HCT116 (cell line): Measurements from ENCODE around the gene PDE10A. TPM values are rescaled to one million over a fixed set of nuclear protein-coding genes. Genes with fewer than 3 reads are reported as not detected.

Experiments
- ATAC-seq: fragments of 200-7000 bp; cut with Tn5 transposase; 2 replicates; pipeline ENCODE4 v1.9.1; 2020; ENCODE audit warnings: mild to moderate bottlenecking, moderate library complexity
- BruUV-seq: library from RNA; stranded (reverse); fragments of 400-500 nt; replicated peaks from 2 replicates; lab custom pipeline; 2021; lab: Mats Ljungman, UMichigan
- CTCF ChIA-PET: fragments of 300-600 bp; sonication (Branson Sonifier 250); formaldehyde crosslinking; loops from one replicate; lab custom pipeline; 2021; ENCODE audit warnings: antibody characterized with exemption; lab: Charles Lee
- POLR2A ChIA-PET: fragments of 300-600, 350-600 bp; sonication (Branson Sonifier 250); formaldehyde crosslinking; loops from one replicate; lab custom pipeline; 2021; ENCODE audit warnings: antibody characterized with exemption; lab: Charles Lee
- RAD21 ChIA-PET, 2 experiments: fragments of 300-600 bp; sonication (Branson Sonifier 250); formaldehyde crosslinking; loops; one replicate each; lab custom pipeline; 2023; ENCODE audit warnings: low total read pairs in 2 of 2; ENCODE audit not compliant: uncharacterized antibody in 2 of 2, unreplicated experiment in 2 of 2, low non-redundant PET in 1 of 2; lab: Charles Lee
- DNase-seq: peaks from one replicate; pipeline ENCODE4 v3.0.0-alpha.2; 2010; ENCODE audit warnings: low read depth, low spot score
- H2AFZ ChIP-seq: fragments of 200-600 bp; shearing (Covaris generic), sonication (generic); 2 replicates; pipeline ENCODE4 v1.6.1; 2017; ENCODE audit warnings: low read depth, mixed run types, mixed read lengths, antibody characterized with exemption, low read length; ENCODE audit not compliant: poor library complexity, severe bottlenecking
- H3K27ac ChIP-seq: 2 replicates; pipeline ENCODE4 v1.5.1; 2012; ENCODE audit warnings: low read depth, low read length
- H3K27me3 ChIP-seq: fragments of 200-600 bp; sonication (generic); 2 replicates; pipeline ENCODE4 v1.6.1; 2016; ENCODE audit warnings: mixed run types, low read length, mixed read lengths; ENCODE audit not compliant: insufficient read depth
- H3K36me3 ChIP-seq, 2 experiments: fragments of 200-500 bp in 1 of 2; fragments of 200-600 bp in 1 of 2; sonication (Bioruptor generic) in 1 of 2; sonication (generic) in 1 of 2; 2 replicates each; pipeline versions ENCODE4 v1.5.1 to v1.6.1; 2014 to 2016; ENCODE audit warnings: low read length in 2 of 2, inconsistent platforms in 1 of 2, mixed read lengths in 1 of 2, mixed run types in 1 of 2; ENCODE audit not compliant: insufficient read depth in 2 of 2, control insufficient read depth in 1 of 2
- H3K4me1 ChIP-seq, 2 experiments: fragments of 200-600 bp in 1 of 2; sonication (generic) in 1 of 2; 2 replicates each; pipeline versions ENCODE4 v1.5.1 to v1.6.1; 2012 to 2017; ENCODE audit warnings: low read length in 2 of 2, inconsistent platforms in 1 of 2, mild to moderate bottlenecking in 1 of 2, mixed read lengths in 1 of 2, mixed run types in 1 of 2, moderate library complexity in 1 of 2; ENCODE audit not compliant: insufficient read depth in 2 of 2, control insufficient read depth in 1 of 2
- H3K4me2 ChIP-seq: fragments of 200-600 bp; sonication (generic); 2 replicates; pipeline ENCODE4 v1.6.1; 2017; ENCODE audit warnings: mixed run types, low read length, mixed read lengths
- H3K4me3 ChIP-seq, 2 experiments: fragments of 200-600 bp in 1 of 2; sonication (generic) in 1 of 2; replicated peaks in 1 of 2; 2 replicates each; pipeline ENCODE4 v1.5.1; 2011 to 2016; ENCODE audit warnings: low read length in 2 of 2, control low read depth in 1 of 2, low read depth in 1 of 2, mild to moderate bottlenecking in 1 of 2, mixed read lengths in 1 of 2, mixed run types in 1 of 2
- H3K79me2 ChIP-seq: fragments of 200-600 bp; sonication (generic); 2 replicates; pipeline ENCODE4 v1.6.1; 2017; ENCODE audit warnings: mild to moderate bottlenecking, mixed run types, low read length, moderate library complexity, mixed read lengths; ENCODE audit not compliant: insufficient read depth
- H3K9ac ChIP-seq: fragments of 200-600 bp; sonication (generic); 2 replicates; pipeline ENCODE4 v1.6.1; 2016; ENCODE audit warnings: low read length, mixed read lengths
- H3K9me2 ChIP-seq: fragments of 200-600 bp; sonication (generic), shearing (Covaris generic); 2 replicates; pipeline ENCODE4 v1.6.1; 2017; ENCODE audit warnings: mixed run types, mild to moderate bottlenecking, moderate library complexity; ENCODE audit not compliant: insufficient read depth
- H3K9me3 ChIP-seq, 2 experiments: fragments of 200-500 bp in 1 of 2; fragments of 200-600 bp in 1 of 2; sonication (Bioruptor generic) in 1 of 2; sonication (generic) in 1 of 2; 2 replicates each; pipeline ENCODE4 v1.6.1; 2014 to 2017; ENCODE audit warnings: low read length in 2 of 2, mixed read lengths in 2 of 2, inconsistent platforms in 1 of 2, low read depth in 1 of 2, mild to moderate bottlenecking in 1 of 2, mixed run types in 1 of 2, moderate library complexity in 1 of 2; ENCODE audit not compliant: control insufficient read depth in 1 of 2, insufficient read depth in 1 of 2
- H4K20me1 ChIP-seq: fragments of 200-600 bp; sonication (generic), shearing (Covaris generic); 2 replicates; pipeline ENCODE4 v1.6.1; 2017; ENCODE audit warnings: mixed run types, mild to moderate bottlenecking, moderate library complexity; ENCODE audit not compliant: insufficient read depth
- ATF3 ChIP-seq: IDR thresholded peaks from 2 replicates; pipeline ENCODE4 v1.6.1; 2012
- CBX3 ChIP-seq: IDR thresholded peaks from 2 replicates; pipeline ENCODE4 v1.6.1; 2012; ENCODE audit warnings: low read depth
- CEBPB ChIP-seq: IDR thresholded peaks from 2 replicates; pipeline ENCODE4 v1.6.1; 2012; ENCODE audit warnings: low read depth
- EGR1 ChIP-seq: IDR thresholded peaks from 2 replicates; pipeline ENCODE4 v1.6.1; 2012; ENCODE audit warnings: low read depth
- ELF1 ChIP-seq: IDR thresholded peaks from 2 replicates; pipeline ENCODE4 v1.6.1; 2012; ENCODE audit warnings: low read depth, borderline replicate concordance
- EZH2 ChIP-seq: fragments of 200-600 bp; sonication (generic); IDR thresholded peaks from 2 replicates; pipeline ENCODE4 v1.6.1; 2017; ENCODE audit warnings: antibody characterized with exemption, mixed run types
- EZH2phosphoT487 ChIP-seq: fragments of 200-600 bp; IDR thresholded peaks from 2 replicates; pipeline ENCODE4 v1.6.1; 2018; ENCODE audit warnings: antibody characterized with exemption, borderline replicate concordance
- FOSL1 ChIP-seq: IDR thresholded peaks from 2 replicates; pipeline ENCODE4 v1.6.1; 2012; ENCODE audit warnings: low read depth
- JUND ChIP-seq: IDR thresholded peaks from 2 replicates; pipeline ENCODE4 v1.6.1; 2012
- MAX ChIP-seq: IDR thresholded peaks from 2 replicates; pipeline ENCODE4 v1.6.1; 2012
- POLR2A ChIP-seq: IDR thresholded peaks from 2 replicates; pipeline ENCODE4 v1.7.0; 2011; ENCODE audit warnings: borderline replicate concordance; ENCODE audit not compliant: insufficient read depth, insufficient read length; ENCODE audit errors: extremely low read depth
- POLR2AphosphoS5 ChIP-seq: IDR thresholded peaks from 2 replicates; pipeline ENCODE4 v1.6.1; 2011; ENCODE audit warnings: mild to moderate bottlenecking, low read depth, low read length, moderate library complexity
- RAD21 ChIP-seq: IDR thresholded peaks from 2 replicates; pipeline ENCODE4 v1.6.1; 2012; ENCODE audit warnings: low read depth, mild to moderate bottlenecking
- SP1 ChIP-seq: IDR thresholded peaks from 2 replicates; pipeline ENCODE4 v1.6.1; 2012; ENCODE audit warnings: low read depth
- SRF ChIP-seq: IDR thresholded peaks from 2 replicates; pipeline ENCODE4 v1.6.1; 2012; ENCODE audit warnings: low read depth
- TCF7L2 ChIP-seq: IDR thresholded peaks from 2 replicates; pipeline ENCODE4 v1.7.0; 2011; ENCODE audit warnings: borderline replicate concordance, inconsistent platforms; ENCODE audit not compliant: insufficient read depth, insufficient read length; ENCODE audit errors: extremely low read depth
- ZFX ChIP-seq: fragments of 450-650 bp; IDR thresholded peaks from 2 replicates; pipeline ENCODE4 v1.6.1; 2017
- intact Hi-C: fragments of 100-400 bp; cut with micrococcal nuclease; formaldehyde crosslinking; loops from 2 replicates; pipeline ENCODE4 v1.10.0; 2022
- total RNA-seq: library from RNA; stranded (reverse); gene quantifications from one replicate; pipeline ENCODE4 v1.2.1, GENCODE V29; 2021; ENCODE audit not compliant: unreplicated experiment
- TF ChIP-seq, protein P1 (sequence below), 3 experiments: fragments of 200-600 bp in 1 of 3; sonication (generic) in 1 of 3; IDR thresholded peaks in 2 of 3; conservative IDR thresholded peaks in 1 of 3; 2 replicates each; pipeline ENCODE4 v1.5.1; 2012 to 2017; ENCODE audit warnings: low read depth in 2 of 3, low read length in 2 of 3, antibody characterized with exemption in 1 of 3, borderline replicate concordance in 1 of 3, control low read depth in 1 of 3, mild to moderate bottlenecking in 1 of 3, mixed read lengths in 1 of 3, mixed run types in 1 of 3, moderate library complexity in 1 of 3; ENCODE audit not compliant: insufficient read depth in 1 of 3

Gene PDE10A
- total RNA-seq, 1 experiment from 2014 or later, result 0.37 TPM

DNA sequence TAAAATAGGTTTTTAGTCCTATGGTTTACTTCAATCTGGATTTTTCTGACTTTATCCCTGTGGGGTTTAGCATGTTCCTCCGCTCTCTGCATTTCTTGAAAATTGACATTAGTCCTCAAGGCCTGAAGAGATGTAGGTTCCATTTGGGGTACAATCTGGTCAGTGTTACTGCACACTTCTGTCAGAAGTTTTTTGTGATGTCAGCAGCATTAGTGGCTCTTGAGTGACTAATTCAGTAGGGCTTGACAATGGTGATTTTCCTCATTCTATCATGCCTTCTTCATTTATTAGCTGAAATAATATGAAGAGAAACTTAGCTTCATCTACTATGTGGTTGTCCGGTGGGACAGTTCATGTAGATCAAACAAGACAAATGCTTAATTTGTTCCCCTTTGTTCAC lies 114.6 kb downstream of the PDE10A start:
- Histone ChIP-seq H3K9ac (no peak overlapping the region), H3K36me3 (no peaks in the 10 kb centered on the region), H3K4me2 (no peak overlapping the region), H3K9me2 (no peaks in the 10 kb centered on the region), H4K20me1 (no peaks in the 10 kb centered on the region), H3K79me2 (no peaks in the 10 kb centered on the region), H3K4me3 (no peak overlapping the region), H2AFZ (no peak overlapping the region), H3K4me1 (no peaks in the 10 kb centered on the region), H3K27me3 (no peaks in the 10 kb centered on the region), H3K9me3 (no peaks in the 10 kb centered on the region; a peak in 1 of 4 replicates), H3K27ac (no peak overlapping the region)
- ChIA-PET CTCF (no interaction called here), RAD21 (no interaction called here), POLR2A (no interaction called here)
- ATAC-seq (no peak), DNase-seq (no peak)
- no TSS peak for BruUV-seq
- no peak for TF ChIP-seq EGR1
- TF ChIP-seq SP1, result no peak
- no peak for TF ChIP-seq JUND
- TF ChIP-seq, protein P1, sequence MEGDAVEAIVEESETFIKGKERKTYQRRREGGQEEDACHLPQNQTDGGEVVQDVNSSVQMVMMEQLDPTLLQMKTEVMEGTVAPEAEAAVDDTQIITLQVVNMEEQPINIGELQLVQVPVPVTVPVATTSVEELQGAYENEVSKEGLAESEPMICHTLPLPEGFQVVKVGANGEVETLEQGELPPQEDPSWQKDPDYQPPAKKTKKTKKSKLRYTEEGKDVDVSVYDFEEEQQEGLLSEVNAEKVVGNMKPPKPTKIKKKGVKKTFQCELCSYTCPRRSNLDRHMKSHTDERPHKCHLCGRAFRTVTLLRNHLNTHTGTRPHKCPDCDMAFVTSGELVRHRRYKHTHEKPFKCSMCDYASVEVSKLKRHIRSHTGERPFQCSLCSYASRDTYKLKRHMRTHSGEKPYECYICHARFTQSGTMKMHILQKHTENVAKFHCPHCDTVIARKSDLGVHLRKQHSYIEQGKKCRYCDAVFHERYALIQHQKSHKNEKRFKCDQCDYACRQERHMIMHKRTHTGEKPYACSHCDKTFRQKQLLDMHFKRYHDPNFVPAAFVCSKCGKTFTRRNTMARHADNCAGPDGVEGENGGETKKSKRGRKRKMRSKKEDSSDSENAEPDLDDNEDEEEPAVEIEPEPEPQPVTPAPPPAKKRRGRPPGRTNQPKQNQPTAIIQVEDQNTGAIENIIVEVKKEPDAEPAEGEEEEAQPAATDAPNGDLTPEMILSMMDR (IDR thresholded peaks at IDR 0.05 in 2 of 3, conservative IDR thresholded peaks at IDR 0.05 in 1 of 3; ENCODE audit: borderline replicate concordance in 1 of 3, insufficient read depth in 1 of 3, low read depth in 2 of 3, low read length in 2 of 3), result no peak
- TF ChIP-seq EZH2, result no peak
- no peak for TF ChIP-seq FOSL1
- TF ChIP-seq TCF7L2, result no peak
- TF ChIP-seq RAD21, result no peak
- no peak for TF ChIP-seq POLR2A
- intact Hi-C loops, result loop anchor here (1.0 kb wide), 1 partner anchor 35 kb away; no protein-coding TSS in a partner anchor

GRCh38 chr6:165545806-165546205 lies 117.2 kb downstream of the PDE10A start:
- no TSS peak for BruUV-seq
- Histone ChIP-seq H3K4me2 (no peak overlapping the region), H3K79me2 (no peaks in the 10 kb centered on the region), H3K27ac (no peak overlapping the region), H2AFZ (no peak overlapping the region), H3K9me3 (no peaks in the 10 kb centered on the region; a peak in 1 of 4 replicates), H3K4me1 (no peaks in the 10 kb centered on the region), H3K9ac (no peak overlapping the region), H3K36me3 (no peaks in the 10 kb centered on the region), H3K4me3 (no peak overlapping the region), H3K9me2 (no peaks in the 10 kb centered on the region), H4K20me1 (no peaks in the 10 kb centered on the region), H3K27me3 (no peaks in the 10 kb centered on the region)
- POLR2A ChIA-PET, result no interaction called here
- no peak for DNase-seq
- intact Hi-C loops, result no loop called here
- RAD21 ChIA-PET, result no interaction called here
- ATAC-seq, result no peak
- CTCF ChIA-PET, result no interaction called here
- TF ChIP-seq SRF (no peak), CEBPB (no peak), ATF3 (no peak), ZFX (no peak), CBX3 (no peak), EZH2 (no peak), POLR2AphosphoS5 (no peak), MAX (no peak), POLR2A (no peak), EZH2phosphoT487 (no peak), ELF1 (no peak), TCF7L2 (no peak), RAD21 (no peak)
- TF ChIP-seq, protein P1 (IDR thresholded peaks at IDR 0.05 in 2 of 3, conservative IDR thresholded peaks at IDR 0.05 in 1 of 3; ENCODE audit: borderline replicate concordance in 1 of 3, insufficient read depth in 1 of 3, low read depth in 2 of 3, low read length in 2 of 3), result no peak
